Chondrocyte (in vitro differentiated cells): ENCODE results near the gene ACACA. TPM values are rescaled to one million over a fixed set of nuclear protein-coding genes. Genes with fewer than 3 reads are reported as not detected.

Experiments
- DNase-seq: peaks from one replicate; pipeline ENCODE4 v3.0.0; 2021; ENCODE audit warnings: mixed read lengths, low spot score
- H3K27ac Mint-ChIP-seq: one replicate; pipeline ENCODE4 v1.8.0; 2021; ENCODE audit warnings: mild to moderate bottlenecking, moderate library complexity, mixed read lengths; ENCODE audit not compliant: unreplicated experiment
- H3K27me3 Mint-ChIP-seq: 2 replicates; pipeline ENCODE4 v1.8.0; 2021; ENCODE audit warnings: low read depth, mixed read lengths
- H3K36me3 Mint-ChIP-seq: 2 replicates; pipeline ENCODE4 v1.8.0; 2021; ENCODE audit warnings: low read depth, mixed read lengths
- H3K4me1 Mint-ChIP-seq: 2 replicates; pipeline ENCODE4 v1.8.0; 2021; ENCODE audit warnings: low read depth, mild to moderate bottlenecking, mixed read lengths
- H3K4me3 Mint-ChIP-seq: one replicate; pipeline ENCODE4 v1.8.0; 2021; ENCODE audit warnings: mild to moderate bottlenecking, moderate library complexity, mixed read lengths; ENCODE audit not compliant: unreplicated experiment
- H3K9me3 Mint-ChIP-seq: 2 replicates; pipeline ENCODE4 v1.8.0; 2021; ENCODE audit warnings: low read depth, mixed read lengths
- total RNA-seq: library from RNA; stranded (reverse); gene quantifications from 3 replicates; pipeline ENCODE4 v1.2.1, GENCODE V29; 2021
- TF ChIP-seq, protein P1 (sequence below): fragments of 200-600 bp; sonication (generic); IDR thresholded peaks from 2 replicates; pipeline ENCODE4 v1.5.0; 2021; ENCODE audit warnings: antibody characterized with exemption, mild to moderate bottlenecking, moderate library complexity

Gene ACACA
- total RNA-seq, 1 donor from 2014 or later, result 77.1 TPM

GRCh38 chr17:37083456-37083855 is 323.2 kb downstream of the ACACA start:
- Mint-ChIP-seq H3K36me3 (peaks cover 21% of the 10 kb centered on the region), H3K27ac (no peak overlapping the region), H3K4me1 (no peaks in the 10 kb centered on the region), H3K4me3 (no peak overlapping the region), H3K9me3 (peaks cover 14% of the 10 kb centered on the region), H3K27me3 (no peaks in the 10 kb centered on the region)
- TF ChIP-seq, protein P1, sequence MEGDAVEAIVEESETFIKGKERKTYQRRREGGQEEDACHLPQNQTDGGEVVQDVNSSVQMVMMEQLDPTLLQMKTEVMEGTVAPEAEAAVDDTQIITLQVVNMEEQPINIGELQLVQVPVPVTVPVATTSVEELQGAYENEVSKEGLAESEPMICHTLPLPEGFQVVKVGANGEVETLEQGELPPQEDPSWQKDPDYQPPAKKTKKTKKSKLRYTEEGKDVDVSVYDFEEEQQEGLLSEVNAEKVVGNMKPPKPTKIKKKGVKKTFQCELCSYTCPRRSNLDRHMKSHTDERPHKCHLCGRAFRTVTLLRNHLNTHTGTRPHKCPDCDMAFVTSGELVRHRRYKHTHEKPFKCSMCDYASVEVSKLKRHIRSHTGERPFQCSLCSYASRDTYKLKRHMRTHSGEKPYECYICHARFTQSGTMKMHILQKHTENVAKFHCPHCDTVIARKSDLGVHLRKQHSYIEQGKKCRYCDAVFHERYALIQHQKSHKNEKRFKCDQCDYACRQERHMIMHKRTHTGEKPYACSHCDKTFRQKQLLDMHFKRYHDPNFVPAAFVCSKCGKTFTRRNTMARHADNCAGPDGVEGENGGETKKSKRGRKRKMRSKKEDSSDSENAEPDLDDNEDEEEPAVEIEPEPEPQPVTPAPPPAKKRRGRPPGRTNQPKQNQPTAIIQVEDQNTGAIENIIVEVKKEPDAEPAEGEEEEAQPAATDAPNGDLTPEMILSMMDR, result no peak
- no peak for DNase-seq

DNA sequence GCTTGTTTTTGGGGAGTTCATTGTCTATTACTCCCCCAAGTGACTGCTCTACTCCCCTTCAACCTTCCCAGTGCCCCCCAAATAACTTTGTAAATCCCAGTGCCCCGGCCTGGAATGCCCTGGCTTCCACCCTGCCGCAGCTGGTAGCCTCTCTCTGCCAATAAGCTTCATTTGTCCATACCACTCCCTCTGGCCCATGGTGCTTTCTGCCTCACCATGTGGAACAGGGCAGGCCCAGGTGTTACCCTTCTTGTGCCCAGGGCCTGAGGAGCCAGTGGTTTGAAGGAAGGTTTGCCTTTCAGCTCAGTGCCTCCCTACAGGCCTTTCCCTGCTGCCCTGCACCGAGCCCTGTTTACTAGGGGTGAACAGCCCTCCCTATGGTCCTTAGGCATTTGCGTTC is 323.7 kb downstream of the ACACA start:
- TF ChIP-seq, protein P1, result no peak
- Mint-ChIP-seq H3K36me3 (peaks cover 21% of the 10 kb centered on the region), H3K4me3 (no peak overlapping the region), H3K4me1 (no peaks in the 10 kb centered on the region), H3K27me3 (no peaks in the 10 kb centered on the region), H3K9me3 (peaks cover 14% of the 10 kb centered on the region), H3K27ac (no peak overlapping the region)
- DNase-seq, result no peak

DNA sequence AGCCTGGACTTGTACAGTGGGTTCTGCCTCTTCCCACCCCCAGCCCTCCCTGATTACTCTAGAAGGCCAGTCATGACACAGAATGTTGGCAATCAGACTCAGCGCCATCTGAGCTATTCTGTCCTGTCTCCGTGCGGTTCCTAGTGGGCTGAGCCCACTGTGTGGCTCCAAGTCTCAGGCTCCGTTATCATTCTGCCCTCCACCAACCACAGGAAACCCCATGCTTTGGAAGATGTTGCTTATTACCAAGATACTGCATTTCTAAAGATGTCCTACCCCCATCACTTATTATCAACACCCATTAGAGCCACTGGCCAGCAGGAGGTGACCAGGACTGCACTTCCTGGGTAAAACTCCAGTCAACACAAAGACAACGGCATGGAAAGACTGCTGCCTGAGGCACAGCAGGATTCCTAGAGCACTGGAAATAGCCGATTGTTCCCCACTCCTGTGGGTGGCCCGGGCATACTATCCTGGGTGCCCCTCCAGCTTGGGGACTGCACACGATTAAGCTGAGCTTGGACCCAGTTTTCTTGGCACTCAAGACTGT is 324.2 kb downstream of the ACACA start:
- H3K36me3 Mint-ChIP-seq, result peaks cover 16% of the 10 kb centered on the region
- H3K27me3 Mint-ChIP-seq, result no peaks in the 10 kb centered on the region
- H3K4me1 Mint-ChIP-seq, result no peaks in the 10 kb centered on the region
- no peak overlapping the region for H3K27ac Mint-ChIP-seq
- H3K4me3 Mint-ChIP-seq, result no peak overlapping the region
- no peak for DNase-seq
- TF ChIP-seq, protein P1, result no peak
- H3K9me3 Mint-ChIP-seq, result peaks cover 14% of the 10 kb centered on the region

DNA sequence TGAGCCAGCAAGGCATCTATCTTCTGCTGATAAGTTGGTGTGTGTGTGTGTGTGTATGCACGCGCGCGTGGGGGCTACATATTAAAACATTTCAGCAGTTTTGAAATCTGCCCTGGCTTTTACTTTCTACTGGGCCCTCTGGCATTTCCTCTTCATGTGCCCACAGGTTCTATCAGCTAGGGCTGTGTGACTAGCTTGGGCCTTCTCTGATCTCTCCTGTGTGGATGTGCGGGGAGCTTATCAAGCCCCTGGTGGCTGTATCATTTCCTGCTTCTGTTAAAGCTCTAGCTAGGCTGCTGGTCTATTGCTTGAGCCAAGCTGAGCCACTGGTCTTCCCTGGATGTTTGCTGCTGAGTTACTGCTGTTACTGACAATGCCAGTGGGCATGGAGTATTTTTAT is 325.3 kb downstream of the ACACA start:
- Mint-ChIP-seq H3K9me3 (peaks cover 14% of the 10 kb centered on the region), H3K4me1 (no peaks in the 10 kb centered on the region), H3K27me3 (no peaks in the 10 kb centered on the region), H3K36me3 (peaks cover 9% of the 10 kb centered on the region), H3K4me3 (no peak overlapping the region), H3K27ac (no peak overlapping the region)
- DNase-seq, result no peak
- TF ChIP-seq, protein P1, result no peak

DNA sequence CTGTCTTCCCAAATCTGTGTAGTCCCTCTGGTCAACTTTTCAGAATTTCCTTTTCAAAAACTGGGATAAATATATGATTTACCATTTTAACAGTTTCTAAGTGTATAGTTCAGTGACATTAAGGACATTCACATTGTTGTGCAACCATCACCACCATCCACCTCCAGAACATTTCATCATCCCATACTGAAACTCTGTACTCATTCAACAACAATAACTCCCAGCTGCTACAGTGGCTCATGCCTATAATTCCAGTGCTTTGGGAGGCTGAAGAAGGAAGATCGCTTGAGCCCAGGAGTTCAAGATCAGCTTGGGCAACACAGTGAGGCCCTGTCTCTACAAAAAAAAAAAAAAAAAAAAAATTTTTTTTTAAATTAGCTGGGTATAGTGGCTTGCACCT is 326.9 kb downstream of the ACACA start:
- no peak for DNase-seq
- TF ChIP-seq, protein P1, result no peak
- Mint-ChIP-seq H3K27ac (no peak overlapping the region), H3K4me3 (no peak overlapping the region), H3K4me1 (no peaks in the 10 kb centered on the region), H3K9me3 (peaks cover 14% of the 10 kb centered on the region), H3K36me3 (peaks cover 4% of the 10 kb centered on the region), H3K27me3 (no peaks in the 10 kb centered on the region)
